K562 (cell line): Measurements from ENCODE around the gene RNF114. TPM values are rescaled to one million over a fixed set of nuclear protein-coding genes. Genes with fewer than 3 reads are reported as not detected.
A peak's percentile ranks its signal among the peaks of the same experiment; 100 is the strongest.

Experiments used
- ATF3 ChIP-seq, 2 experiments: fragments of 450-650 bp in 1 of 2; sonication (generic) in 1 of 2; formaldehyde crosslinking in 1 of 2; IDR thresholded peaks in 1 of 2; conservative IDR thresholded peaks in 1 of 2; 2 replicates each; pipeline versions ENCODE4 v1.6.1 to v1.8.1; 2016 to 2023; ENCODE audit warnings: mild to moderate bottlenecking in 2 of 2, moderate library complexity in 2 of 2, inconsistent platforms in 1 of 2, missing genetic modification reagents in 1 of 2
- ELF1 ChIP-seq: fragments of 200-800 bp; sonication (Bioruptor generic); IDR thresholded peaks from 2 replicates; pipeline ENCODE4 v1.6.1; 2016; ENCODE audit warnings: missing genetic modification characterization, missing compliant biosample characterization
- FOXJ2 ChIP-seq: fragments of 200-800 bp; sonication (Bioruptor generic); IDR thresholded peaks from 2 replicates; pipeline ENCODE4 v1.6.1; 2016; ENCODE audit warnings: missing genetic modification characterization, missing compliant biosample characterization
- FOXP1 ChIP-seq: sonication (generic); formaldehyde crosslinking; IDR thresholded peaks from 2 replicates; pipeline ENCODE4 v1.8.0; 2022; ENCODE audit warnings: mild to moderate bottlenecking, missing genetic modification reagents
- GMEB1 ChIP-seq: fragments of 250-450 bp; sonication (Bioruptor Pico); IDR thresholded peaks from 2 replicates; pipeline ENCODE4 v1.4.0; 2020; ENCODE audit warnings: mild to moderate bottlenecking
- LCOR ChIP-seq: sonication (generic); formaldehyde crosslinking; IDR thresholded peaks from 2 replicates; pipeline ENCODE4 v1.8.0; 2022; ENCODE audit warnings: mild to moderate bottlenecking, missing genetic modification reagents
- NCOA4 ChIP-seq: fragments of 450-650 bp; IDR thresholded peaks from 2 replicates; pipeline ENCODE4 v1.6.1; 2018; ENCODE audit warnings: mild to moderate bottlenecking; ENCODE audit not compliant: partially characterized antibody
- PHB2 ChIP-seq: fragments of 450-650 bp; IDR thresholded peaks from 2 replicates; pipeline ENCODE4 v1.6.1; 2017; ENCODE audit warnings: low read depth
- RFX1 ChIP-seq: fragments of 450-650 bp; IDR thresholded peaks from 2 replicates; pipeline ENCODE4 v1.6.1; 2016; ENCODE audit warnings: mild to moderate bottlenecking, moderate library complexity
- RFX7 ChIP-seq: fragments of 250-450 bp; sonication (Bioruptor Pico); IDR thresholded peaks from 2 replicates; pipeline ENCODE4 v1.5.1; 2021; ENCODE audit warnings: mild to moderate bottlenecking
- SRSF7 ChIP-seq: fragments of 200-400 bp; formaldehyde crosslinking; optimal IDR thresholded peaks from 2 replicates; pipeline ENCODE3; 2017; ENCODE audit warnings: mild to moderate bottlenecking, low read depth, low read length
- TFAP4 ChIP-seq: sonication (generic); formaldehyde crosslinking; IDR thresholded peaks from 2 replicates; pipeline ENCODE4 v1.8.0; 2022; ENCODE audit warnings: missing genetic modification reagents, mild to moderate bottlenecking, moderate library complexity, borderline replicate concordance
- ZNF282 ChIP-seq: sonication (generic); formaldehyde crosslinking; IDR thresholded peaks from 2 replicates; pipeline ENCODE4 v1.8.1; 2023; ENCODE audit warnings: missing genetic modification reagents
- ZNF511 ChIP-seq: sonication (generic); formaldehyde crosslinking; IDR thresholded peaks from 2 replicates; pipeline ENCODE4 v1.8.0; 2022; ENCODE audit warnings: mild to moderate bottlenecking, missing genetic modification reagents
- polyA plus RNA-seq, 8 experiments: library from polyadenylated mRNA; depleted of rRNA in 4 of 8; stranded (reverse) in 5 of 8; unstranded in 3 of 8; fragments of >200 nt; fragmentation: Nextera tagmentation in 2 of 8; fragmentation: Illumina TruSeq in 1 of 8; extraction: Ambion mirVana in 2 of 8; extraction: Trizol in 1 of 8; gene quantifications; 2 replicates each; pipeline versions ENCODE4 v1.2.1 to v1.2.3, GENCODE V29; 2011 to 2014; ENCODE audit warnings: inconsistent platforms in 1 of 8, missing spikeins in 1 of 8
- total RNA-seq, 7 experiments: library from RNA; depleted of rRNA in 6 of 7; stranded (reverse); fragments of >200 nt in 6 of 7; fragmentation: Illumina TruSeq in 2 of 7; extraction: Trizol in 2 of 7; gene quantifications; 2 replicates each; pipeline versions ENCODE4 v1.2.1 to v1.2.3, GENCODE V29; 2011 to 2021; ENCODE audit warnings: low replicate concordance in 1 of 7

The RNF114 gene
- total and polyA plus RNA-seq, 9 of the 15 experiments (the other 6 are each of a cell fraction or from before 2014, with no cell fraction given) = 38.6 to 111 (median 62.6) TPM

GRCh38 chr20:49979030-49979832 lies 43.0 kb downstream of the RNF114 start (continued):
- no peak for TF ChIP-seq PHB2
- TF ChIP-seq ZNF282 (CRISPR knock-in tag) = no peak
- TF ChIP-seq FOXJ2 = no peak
- no peak for TF ChIP-seq SRSF7
- no peak for TF ChIP-seq ATF3 (IDR thresholded peaks at IDR 0.05)
- TF ChIP-seq ATF3 (CRISPR knock-in tag; conservative IDR thresholded peaks at IDR 0.05) = no peak
- no peak; the same call in 1 of the 2 replicates for TF ChIP-seq ZNF511
- no peak for TF ChIP-seq RFX7 (CRISPR knock-in tag)
- TF ChIP-seq RFX1 = no peak
- peak; percentile 80 for TF ChIP-seq TFAP4 (CRISPR knock-in tag)
- no peak for TF ChIP-seq GMEB1 (CRISPR knock-in tag)
- TF ChIP-seq LCOR = peak; percentile 61
- no peak for TF ChIP-seq NCOA4
- no peak; the same call in 1 of the 2 replicates for TF ChIP-seq ELF1 (tag)
- no peak; the same call in 1 of the 2 replicates for TF ChIP-seq FOXP1 (CRISPR knock-in tag)
